ENCODE results near the gene ABHD13.

- no peak for TF ChIP-seq POLR2A (IDR thresholded peaks at IDR 0.05; ENCODE audit: low read length)
- no peak for TF ChIP-seq GATA1 (IDR thresholded peaks at IDR 0.05; ENCODE audit: low read depth, low read length)
Observed at GRCh38 chr13:108223687-108224503, 5.7 kb downstream of the ABHD13 start.
